NCI-H146 treated with DMSO at 0.1 percent for 48 hours (cell line): ENCODE results near the gene ABCG1.

Experiments
- DNase-seq: peaks from one replicate; lab custom pipeline; 2025; ENCODE audit not compliant: unreplicated experiment; lab: John Stamatoyannopoulos, UW

ABCG1 gene

DNA sequence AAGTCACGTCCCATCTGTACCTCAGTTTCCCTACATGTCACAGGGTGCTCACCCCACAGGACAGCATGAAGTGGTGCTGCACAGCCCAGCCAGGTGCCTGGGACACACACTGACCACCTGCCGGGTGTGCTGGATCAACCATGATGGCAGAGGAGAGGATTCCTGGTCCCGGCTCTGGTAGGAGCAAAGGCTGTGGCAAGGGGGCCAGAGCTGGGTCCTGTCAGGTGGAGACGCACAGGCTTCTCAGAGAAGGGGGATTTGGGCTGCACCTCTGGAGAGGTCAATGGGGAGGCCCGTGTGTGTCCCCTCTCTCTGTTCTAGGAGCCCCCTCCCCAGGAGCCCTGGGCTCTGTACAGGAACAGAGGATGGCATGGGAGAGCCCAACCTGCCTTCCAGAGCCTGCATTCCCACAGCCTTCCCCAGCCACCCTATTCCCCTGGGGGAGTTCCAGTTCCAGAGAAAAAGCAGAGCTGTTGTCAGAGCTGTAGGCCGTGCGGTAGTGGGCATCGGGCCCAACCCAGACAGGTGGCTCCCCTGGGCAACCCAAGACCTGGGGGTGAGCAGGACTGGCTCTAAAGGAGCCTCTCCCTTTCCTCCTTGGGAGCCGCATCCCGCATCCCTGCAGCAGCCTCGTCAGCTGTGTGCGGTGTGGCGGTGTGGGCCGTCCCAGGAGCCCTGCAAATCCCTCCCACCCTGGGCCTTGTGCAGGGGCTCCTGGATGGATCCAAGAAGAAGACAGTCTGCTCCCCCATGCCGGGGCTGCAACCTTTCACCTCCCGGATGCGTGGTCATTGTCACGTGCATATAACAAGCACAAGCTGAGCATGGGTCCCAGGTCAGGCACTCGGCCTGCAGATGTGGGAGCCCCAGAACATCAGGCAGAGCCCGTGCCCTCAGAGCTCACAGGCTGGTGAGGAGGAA, 99.1 kb downstream of the ABCG1 start:
- no peak for DNase-seq

DNA sequence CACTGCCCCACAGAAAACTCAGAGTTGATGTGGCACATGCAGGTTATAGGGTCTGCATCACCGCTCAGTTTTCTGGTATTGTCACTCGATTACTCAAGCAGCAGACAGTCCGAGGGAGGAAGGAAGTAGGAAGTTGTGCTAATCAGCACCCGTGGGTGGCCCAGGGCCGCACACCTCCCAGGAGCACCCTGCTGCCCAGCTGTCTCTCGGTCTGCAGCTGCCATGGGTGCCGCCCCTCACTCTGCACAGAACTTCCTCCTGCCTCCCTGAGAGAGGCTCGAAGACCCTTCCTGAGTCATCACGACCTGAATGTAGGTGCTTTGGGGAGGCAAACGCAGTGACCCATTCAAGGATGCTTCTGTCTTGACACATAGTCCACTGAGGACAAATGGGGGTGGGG, 100.4 kb downstream of the ABCG1 start:
- DNase-seq: no peak

DNA sequence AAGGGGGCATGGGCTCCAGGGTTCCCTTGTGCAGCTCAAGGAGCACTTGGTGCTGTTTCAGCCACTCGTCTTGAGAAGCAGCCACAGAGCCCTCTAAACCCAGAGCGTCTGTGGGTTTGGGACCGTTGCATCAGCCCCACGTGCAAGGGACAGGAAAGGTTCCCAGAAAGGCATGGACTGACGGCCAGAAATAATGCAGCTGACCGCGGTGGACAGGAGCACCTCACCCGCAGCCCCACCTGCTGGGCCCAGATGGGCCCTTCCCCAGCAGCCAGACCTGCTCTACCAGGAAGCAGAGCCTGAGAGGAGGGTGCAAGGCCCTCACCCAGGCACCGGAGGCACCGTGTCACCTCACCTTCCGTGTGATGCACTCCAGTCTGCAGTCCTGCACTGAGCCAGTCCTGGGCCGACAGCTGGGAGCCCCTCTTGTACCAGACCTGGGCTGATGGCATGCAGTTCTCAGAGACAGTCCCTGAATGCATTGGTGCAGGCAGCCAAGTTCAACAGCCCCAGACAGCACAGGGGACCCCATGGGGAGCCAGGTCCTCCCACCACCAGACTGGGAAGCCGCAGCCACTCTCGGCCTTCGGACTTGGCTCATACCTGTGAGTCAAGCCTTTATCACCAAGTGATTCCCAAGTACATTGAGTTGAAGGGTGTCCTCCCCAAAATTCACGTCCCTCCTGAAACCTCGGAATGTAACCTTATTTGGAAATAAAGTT, 101.1 kb downstream of the ABCG1 start:
- DNase-seq: no peak

DNA sequence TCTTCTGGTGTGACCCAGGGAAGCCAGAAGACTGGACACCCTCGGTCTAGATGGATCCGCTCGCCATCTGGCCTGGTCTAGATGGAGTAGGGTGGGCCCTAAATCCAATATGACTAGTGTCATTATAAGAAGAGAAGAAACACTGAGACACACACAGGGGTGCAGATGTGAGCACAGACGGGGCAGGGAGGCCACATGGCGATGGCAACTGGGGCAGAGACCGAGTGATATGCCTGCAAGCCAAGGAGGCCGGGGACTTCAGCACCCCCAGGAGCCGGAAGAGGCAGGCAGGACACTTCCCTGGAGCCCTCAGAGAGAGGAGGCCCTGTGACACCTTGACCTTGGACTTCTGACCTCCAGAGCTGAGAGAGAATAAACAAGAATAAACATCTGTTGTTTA, 101.9 kb downstream of the ABCG1 start:
- DNase-seq: no peak

DNA sequence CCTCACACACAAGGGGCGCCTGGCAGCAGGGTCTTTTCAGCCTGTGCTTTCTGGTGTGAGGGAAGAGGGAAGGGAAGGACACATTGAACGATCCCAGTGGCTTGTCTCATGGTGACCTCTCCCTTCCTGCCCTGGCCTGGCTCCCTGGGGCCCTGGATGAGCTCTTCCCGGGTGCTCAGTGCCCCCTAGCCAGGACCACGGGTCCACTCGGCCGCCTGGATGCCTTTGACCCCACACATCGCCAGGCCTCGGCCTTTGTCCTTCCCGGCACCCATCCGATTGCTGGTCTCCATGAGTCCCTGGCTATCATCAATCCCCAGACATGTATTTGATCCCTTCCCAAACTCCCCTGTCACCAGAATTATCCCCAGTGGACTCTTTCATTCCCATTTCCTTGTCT, 102.3 kb downstream of the ABCG1 start:
- no peak for DNase-seq

DNA sequence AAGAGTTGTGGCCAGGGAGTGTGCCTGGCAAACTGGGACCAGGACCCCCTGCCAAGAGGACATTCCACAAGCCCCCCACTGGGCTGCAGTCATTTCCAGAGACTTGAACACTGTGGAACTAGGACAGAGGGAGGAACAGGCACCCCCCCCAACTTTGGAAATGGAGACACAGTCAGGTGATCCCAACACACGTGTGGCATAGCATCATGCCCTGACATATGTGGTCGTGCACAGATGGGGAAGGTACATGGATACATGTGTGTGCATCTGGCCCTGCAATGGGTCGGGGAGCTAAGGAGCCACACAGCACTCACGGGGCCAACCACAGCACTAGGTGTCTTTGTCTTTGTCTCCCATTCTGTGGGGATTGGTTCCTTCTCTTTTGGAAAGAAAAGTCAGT, 102.9 kb downstream of the ABCG1 start:
- no peak for DNase-seq

DNA sequence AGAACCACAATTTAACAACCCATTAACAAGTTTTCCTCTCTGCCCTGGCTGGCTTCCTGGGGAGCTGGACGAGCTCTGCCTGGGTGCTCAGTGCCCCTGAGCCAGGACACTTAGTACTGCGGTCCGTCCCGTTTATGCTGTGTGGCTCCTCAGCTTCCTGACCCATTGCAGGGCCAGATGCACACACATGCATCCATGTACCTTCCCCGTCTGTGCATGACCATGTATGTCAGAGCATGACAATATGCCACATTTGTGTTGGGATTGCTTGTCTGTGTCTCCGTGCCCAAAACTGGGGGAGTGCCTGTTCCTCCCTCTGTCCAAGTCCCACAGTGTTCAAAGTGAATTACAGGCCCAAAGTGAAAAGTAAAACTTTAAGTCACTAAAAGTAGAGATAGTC, 106.0 kb downstream of the ABCG1 start:
- DNase-seq: no peak

DNA sequence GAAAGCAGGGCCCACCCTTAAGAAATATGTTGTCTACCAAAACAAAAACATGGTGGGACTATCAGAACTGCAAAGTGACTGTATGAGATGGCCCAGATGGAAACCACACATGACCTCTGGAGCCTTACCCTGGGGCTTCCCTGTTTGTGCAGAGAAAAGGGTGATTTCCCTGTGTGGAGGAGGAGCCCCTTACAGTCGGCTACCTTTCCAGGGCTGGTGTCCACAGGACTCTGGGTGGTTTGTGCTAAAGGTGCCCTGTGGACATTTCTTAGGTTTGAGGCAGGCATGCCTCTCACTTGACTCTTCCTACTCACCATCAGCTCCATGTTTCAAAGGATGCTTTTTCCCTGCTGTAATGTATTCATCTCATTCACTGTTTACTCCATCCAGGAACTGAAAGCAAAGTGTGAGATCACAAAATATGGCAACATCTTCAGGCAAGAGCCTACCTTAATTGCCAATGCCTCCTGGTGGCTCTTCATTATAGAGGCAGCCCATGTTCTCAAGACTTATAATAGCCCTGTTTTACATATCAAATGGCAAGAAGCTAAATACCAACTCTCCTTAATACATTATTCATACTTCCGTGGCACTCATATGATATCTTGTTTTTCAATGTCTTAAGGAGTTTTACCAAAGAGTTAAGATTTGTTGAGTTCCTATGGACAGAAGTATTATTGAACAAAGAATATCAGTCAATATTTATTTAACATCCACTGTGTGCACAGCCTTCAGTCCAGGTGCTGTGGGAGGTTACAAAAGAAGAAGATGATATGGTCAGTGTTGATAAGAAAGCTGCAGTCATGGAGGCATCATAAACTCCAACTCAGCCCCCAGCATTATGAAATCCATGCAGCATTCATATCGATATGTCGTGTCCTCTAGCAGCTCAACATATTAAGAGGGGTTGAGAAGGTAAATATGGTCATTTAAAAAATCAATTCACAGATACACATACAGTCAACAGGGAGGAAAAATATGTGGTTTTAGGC, 111.7 kb downstream of the ABCG1 start:
- DNase-seq: peak; percentile 69

DNA sequence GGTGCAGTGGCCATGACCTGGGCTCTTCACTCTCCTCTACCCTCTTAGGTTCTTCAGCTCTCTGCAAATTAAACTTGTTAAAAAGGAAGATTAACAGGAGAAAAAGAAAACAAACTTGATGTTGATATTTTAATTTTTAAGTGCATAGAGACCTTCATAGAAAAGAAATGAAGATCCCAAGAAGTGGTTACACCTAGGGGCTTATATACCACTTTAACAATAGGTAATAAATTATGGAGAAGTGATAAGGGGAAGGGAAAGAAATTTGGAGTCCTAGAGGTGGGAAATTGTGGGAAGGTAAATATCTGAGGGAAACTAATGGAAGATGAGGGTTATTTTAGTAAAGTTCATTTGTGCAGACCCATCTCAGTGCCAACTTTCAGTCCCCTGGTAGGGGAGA, 112.7 kb downstream of the ABCG1 start:
- no peak for DNase-seq

DNA sequence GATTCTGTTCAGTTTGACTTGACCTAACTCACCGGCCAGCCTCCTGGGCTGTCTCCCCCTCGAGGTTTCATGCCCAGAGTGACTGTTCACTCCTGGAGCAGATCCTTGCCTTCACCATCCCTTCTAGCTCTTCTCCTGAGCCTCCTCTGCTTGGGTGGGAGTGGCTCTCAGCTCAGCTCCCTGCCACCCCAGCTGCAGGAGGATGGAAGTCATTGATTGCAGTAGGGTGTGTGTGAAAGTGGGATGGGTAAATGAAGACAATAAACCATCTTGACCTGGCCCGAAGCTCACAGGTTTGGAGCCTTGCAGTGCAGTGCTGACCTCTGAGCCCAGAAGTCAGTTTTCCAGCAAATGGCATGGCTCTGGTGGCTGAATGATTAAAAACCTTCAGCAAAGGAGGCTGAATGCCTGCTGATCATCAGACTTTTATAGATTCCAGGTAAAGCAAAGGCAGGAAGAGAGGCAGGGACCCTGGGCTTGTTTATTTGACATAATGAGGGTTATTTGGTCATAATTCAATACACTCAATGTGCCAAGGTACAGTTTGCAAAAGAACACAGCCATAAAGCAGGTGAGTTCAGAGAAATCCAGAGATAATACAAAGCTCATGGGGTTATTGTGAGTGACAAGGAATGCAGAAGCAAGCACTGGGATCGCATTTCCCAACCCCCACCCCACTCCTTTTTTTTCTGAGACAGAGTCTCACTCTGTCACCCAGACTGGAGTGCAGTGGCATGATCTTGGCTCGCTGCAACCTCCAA, 113.8 kb downstream of the ABCG1 start:
- DNase-seq: no peak

DNA sequence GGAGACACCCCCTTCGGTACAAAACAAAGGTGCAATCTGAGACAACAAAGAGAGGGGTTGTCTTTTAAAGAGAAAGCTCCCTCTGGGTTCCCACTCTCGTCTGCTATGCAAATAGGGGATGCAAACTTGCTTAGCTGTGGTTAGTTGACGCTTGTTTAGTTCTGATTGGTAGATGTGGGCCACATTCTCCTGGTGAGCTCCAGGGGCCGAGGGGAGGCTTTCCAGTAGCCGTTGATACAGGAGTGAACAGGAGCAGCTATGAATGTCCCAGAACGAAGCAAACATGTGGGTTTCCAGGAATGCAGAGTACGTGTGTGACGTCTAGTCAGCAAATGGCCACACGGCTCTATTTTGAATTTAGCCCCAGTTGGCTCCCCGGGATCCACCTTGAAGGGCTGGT, 117.1 kb downstream of the ABCG1 start:
- no peak for DNase-seq

DNA sequence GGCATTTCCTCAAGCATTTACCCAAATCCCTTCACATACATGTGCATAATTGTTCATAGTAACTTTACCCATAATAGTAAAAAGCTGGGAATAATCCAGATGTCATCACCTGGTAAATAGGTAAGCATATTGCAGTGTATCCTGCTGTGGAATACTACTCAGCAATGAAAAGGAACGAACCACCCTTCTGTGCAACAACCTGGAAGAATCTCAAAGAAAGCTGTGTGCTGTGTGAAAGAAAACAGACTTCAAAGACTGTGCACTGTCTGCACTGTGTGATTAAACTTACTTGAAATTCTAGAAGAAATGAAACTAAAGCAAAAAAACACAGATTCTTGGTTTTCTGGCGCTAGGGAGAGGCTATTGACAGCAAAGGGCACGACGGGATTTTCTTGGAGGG, 118.3 kb downstream of the ABCG1 start:
- DNase-seq: no peak

DNA sequence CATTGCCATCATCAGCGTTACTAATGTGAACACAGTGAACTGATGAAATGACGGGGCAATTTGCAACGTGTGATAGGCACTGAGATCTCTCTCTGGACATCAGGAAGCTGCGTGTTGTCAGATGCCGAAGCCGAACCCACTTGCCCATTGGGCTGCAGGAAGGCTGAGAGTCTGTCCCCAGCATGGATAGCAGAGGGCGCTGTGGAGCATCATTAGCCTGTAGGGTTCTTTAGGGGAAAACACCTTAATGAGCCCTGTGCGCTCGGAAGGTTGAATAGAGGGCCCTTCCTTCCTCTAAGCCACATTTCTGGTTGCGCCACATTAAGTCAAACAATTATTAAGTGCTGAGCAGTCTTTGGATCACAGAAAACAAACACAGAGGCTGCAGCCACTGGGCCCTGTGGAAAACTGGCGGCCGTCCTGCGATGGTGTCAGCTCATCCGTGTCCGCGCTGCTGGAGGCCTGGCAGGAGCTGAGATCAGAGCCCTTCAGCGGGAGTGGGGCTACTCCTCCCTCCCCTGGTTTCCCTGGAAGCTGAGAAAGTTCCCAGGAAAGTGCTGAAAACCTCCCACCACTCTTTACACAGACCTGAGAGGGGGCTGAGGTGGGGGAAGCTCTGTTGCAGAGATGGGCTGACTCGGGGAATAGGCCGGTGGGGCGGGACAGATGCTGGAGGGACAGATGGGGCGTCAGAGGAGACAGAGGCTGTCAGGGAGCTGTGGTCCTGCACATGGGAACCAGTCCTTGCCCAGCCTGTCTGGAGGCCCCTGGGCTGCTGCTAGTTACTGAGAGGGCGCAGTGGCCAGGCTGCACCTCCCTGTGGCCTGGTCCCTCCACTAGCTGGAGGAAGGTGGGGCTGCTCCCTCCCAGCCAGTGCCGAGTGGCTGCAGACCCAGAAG, 119.1 kb downstream of the ABCG1 start:
- DNase-seq: peak; percentile 64

DNA sequence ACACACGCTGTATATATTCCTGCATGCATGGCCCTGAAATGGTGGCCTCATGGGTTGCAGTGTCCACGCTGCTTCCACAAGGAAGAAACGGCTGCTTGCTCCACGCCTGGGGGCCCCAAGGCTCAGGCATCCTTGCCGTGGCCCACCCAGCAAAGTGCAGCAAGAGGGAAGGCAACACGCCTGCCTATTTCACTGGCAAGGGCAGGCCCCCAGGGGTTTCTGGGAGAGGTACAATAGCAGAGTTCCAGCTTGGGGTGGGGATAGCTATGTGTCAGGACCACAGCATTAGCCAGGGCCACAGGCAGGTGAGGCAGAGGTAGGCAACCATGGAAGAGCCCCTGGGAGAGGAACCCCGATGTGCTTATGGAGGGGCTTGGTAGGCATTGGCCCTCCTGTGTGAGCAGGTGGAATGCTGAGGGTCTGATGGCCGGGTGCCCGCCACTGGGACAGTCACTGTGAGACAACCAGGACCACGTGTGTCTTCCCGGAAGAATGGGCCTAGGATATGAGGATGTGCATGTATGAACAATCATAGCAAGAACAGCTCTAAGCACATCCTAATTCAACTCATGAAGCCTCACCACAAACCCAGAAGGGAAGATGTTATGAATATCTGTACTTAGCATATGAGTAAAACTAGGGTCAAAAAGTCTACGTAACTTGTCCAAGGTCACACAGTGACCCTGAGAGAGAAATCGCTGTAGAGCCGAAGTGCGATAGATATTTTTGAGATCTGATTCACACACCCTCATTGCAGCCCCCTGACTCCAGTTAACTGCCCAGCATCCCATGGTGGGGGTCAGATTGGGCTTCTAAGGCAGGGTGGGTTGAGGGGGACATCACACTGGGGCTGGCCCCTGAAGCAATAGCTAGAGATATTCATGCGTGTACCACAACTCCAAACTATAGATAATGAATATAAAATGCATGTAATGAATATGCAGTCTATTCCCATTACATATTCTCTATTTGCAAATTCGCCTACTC, 120.1 kb downstream of the ABCG1 start:
- DNase-seq: no peak

DNA sequence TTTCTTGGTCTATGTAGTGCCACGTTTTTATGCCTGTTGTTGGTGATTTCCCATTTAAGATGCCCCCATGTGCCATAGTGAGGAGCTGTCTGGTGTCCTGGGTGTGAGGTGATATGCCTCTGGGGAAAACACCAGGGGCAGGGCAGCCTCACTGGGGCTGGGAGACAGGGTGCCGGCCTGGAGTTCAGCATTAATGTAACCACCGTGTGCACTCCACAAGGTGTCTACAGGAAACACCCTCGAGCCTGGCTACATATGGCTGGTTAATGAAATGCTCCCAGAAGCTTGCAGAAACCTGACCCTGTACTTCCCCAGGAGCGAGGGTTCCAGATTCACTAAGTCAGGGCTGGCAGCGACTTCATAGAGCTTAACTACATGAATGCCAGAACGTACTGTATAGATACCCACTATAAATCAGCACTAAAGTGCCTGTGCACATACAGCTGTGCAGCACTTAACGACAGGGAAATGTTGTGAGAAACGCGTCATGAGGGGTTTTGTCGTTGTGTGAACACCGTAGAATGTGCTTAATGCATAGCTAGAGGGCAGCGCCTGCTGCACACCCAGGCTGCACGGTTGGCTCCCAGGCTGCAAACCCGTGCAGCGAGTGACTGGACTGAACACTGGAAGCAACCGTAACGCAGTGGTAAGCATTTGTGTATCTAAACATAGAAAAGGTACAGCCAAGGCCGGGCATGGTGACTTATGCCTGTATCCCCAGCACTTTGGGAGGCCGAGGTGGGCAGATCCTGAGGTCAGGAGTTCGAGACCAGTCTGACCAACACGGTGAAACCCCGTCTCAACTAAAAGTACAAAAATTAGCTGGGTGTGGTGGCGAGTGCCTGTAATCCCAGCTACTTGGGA, 121.5 kb downstream of the ABCG1 start:
- no peak for DNase-seq

DNA sequence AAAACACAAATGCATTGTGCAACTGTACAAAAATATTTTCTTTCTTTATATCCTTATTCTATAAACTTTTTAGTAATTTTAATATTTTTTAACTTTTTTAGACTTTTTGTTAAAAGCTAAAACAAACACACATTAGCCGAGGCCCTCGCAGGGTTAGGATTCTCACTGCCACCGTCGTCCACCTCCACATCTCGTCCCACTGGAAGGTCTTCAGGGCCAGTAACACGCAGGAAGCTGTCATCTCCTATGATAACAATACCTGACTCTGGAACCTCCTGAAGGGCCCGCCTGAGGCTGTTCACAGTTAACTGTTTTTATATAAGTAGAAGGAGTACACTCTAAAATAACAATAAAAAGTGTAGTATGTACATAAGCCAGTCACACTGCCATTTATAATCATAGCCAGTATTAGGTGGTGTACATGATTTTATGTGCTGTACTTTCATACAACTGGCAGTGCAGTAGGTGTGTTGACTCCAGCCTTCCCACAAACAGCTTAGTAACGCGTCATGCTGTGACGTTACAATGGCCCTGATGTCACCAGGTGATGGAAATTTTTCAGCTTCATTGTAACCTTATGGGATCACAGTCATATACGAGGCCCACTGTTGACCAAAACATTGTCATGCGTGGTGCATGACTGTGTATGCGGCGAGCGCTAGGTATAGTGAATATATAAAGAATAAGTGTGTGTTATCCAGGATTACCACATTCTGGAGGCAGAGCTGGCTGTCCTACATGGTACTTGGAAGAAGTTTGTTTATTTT, 123.0 kb downstream of the ABCG1 start:
- no peak for DNase-seq

DNA sequence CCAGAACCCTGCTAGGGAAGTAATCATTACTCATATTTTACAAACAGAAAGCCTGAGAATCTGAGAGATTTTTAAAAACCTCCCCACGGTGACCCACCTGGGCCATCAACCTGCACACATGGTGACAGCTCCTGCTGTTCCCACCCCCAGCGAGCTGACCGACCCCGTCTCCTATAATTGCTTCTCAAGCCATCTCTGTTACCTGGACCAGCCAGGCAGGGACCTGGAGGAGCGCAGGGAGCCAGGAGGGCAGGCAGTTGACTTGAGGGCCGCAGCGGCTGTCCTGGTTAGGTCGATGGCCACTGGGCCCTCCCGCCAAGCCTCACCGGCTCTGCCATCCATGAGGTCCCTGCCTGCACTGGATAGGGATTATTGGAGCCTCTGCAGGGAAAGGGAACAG, 124.2 kb downstream of the ABCG1 start:
- no peak for DNase-seq
